ENCODE data around the gene TNFSF13.
"Not testable (repeated sequence)": the region's sequence is repeated elsewhere in the genome, so short reads cannot be mapped to it uniquely, and the experiment has no call there.

The TNFSF13 gene

DNA sequence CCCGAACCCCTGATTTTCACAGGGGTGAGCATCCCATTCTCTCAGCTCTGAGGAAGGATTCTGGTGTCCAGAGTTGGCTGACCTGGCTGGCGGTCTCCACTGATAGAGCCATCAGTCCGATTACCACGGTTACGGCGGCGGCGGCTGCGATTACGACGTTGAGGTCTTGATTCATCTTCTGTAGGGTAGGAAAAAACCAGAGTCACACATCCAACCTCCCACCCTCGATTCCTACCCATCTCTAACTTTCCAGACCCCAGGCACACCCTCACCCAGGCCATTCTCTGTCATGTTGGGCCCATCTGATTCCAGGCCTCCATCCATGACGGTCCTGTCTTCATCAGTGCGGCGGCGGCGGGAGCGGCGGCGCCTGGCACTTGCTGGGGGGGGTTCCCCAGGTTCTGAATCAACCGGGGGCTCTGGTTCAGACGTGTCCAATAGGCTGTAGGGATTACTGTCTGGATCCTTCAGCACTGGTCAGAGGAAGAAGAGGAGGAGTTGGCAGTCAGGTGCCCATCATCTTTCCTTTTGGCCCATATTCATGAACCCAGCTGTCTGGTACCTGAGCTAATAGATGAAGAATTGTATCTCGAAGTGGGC lies 34.0 kb downstream of the TNFSF13 start:
- DNase-seq: no peak

DNA sequence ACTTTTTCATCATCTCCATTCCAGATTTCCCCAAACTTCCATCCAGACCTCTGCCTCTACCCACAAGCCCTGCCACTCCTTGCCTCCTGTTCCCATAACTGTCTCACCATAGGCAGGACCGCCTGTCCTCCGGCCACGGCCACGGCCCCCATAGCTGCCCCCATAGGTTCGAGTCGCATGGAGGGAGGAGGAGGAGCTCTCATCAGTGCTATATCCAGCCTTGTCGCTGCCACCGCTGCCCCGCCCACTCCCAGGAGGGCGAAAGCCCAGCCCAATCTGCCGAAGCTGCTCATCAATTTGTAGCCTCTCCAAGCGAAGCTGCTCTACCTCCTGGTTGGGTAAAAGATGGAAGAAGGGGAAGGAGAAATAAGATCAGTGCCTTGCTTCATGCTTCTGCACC lies 34.7 kb downstream of the TNFSF13 start:
- no peak for DNase-seq

DNA sequence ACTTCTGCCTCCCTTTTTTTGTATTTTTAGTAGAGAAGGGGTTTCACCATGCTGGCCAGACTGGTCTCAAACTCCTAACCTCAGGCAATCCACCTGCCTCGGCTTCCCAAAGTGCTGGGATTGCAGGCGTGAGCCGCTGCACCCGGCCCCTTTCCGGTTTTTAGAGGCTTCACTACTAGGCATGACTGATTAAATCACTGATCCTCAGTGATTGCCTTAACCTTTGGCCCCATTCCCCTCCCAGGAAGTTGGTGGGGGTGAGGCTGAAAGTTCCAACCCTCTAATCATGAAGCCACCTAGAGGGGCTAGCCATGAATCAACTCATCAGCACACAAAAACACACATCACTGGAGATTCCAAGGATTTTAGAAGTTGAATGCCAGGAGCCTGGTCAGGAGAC lies 39.0 kb downstream of the TNFSF13 start:
- not testable (repeated sequence) for DNase-seq

DNA sequence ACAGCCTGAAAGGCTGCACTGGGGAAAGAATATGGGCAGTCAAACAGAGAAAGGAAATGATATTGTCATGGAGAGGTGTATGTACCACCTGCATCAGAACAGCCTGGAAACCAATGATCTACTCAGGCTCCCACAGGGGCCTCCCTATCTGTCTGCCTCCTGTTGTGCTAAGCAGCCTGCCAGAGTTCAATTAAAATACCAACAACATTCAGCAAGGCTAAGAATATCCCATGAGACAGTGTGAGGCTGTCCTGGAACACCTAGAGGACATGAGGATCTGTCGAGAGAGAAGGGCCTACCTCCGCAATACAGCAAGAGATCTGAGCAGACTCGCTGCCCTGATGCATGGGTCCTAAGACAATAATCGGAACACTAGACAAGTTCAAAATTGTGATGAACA lies 47.7 kb downstream of the TNFSF13 start:
- DNase-seq: no peak

DNA sequence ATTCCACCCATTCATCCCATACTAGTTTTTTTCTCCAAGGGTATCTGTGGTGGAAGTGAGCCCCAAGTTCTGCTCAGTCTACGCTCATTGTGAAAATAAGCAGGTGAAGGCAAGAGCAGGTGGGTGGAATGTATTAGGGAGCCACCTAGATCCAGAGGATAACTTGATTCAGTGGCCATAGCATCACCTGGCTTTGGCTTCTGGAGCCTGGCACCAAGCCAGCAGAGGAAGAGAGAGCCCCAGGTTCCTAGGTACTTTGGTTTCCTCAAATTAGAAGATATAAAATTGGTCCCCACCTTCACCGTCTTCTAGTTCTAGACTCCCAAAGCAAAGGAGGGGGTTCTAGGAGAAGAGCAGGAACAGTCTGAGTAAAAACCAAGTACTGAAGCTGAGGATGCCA lies 52.1 kb downstream of the TNFSF13 start:
- DNase-seq: no peak

Measured in activated effector memory CD4-positive, alpha-beta T cell treated with anti-CD3 and anti-CD28 coated beads, Interleukin-2, amount 50 U/mL, for 16 hours (primary cell).